Superior temporal gyrus (tissue), 1 donor: ENCODE measurements around the gene C1orf56.

Experiments
- DNase-seq: peaks from one replicate; pipeline ENCODE4 v3.0.0-alpha.2; 2016; ENCODE audit errors: extremely low spot score

The C1orf56 gene

GRCh38 chr1:151047591-151047924 is at the start of gene C1orf56:
C1orf56 (plus strand) TSS chr1:151047751; CDS start chr1:151047848, 97 bp downstream.
- DNase-seq = no peak

- no peak for DNase-seq
These were observed 49.6 kb upstream of the C1orf56 start for GRCh38 chr1:150997949-150998348.

- DNase-seq = peak; percentile 76
These were observed 48.4 kb upstream of the C1orf56 start for GRCh38 chr1:150999051-150999674.

GRCh38 chr1:150999926-151000325 is 47.6 kb upstream of the C1orf56 start:
- DNase-seq = no peak

- no peak for DNase-seq
These were observed 47.1 kb upstream of the C1orf56 start for GRCh38 chr1:151000408-151000807.

GRCh38 chr1:151001602-151002001 is 45.9 kb upstream of the C1orf56 start:
- DNase-seq = no peak

GRCh38 chr1:151002051-151002450 is 45.5 kb upstream of the C1orf56 start:
- no peak for DNase-seq

- no peak for DNase-seq
These were observed 44.9 kb upstream of the C1orf56 start for GRCh38 chr1:151002611-151003010.

GRCh38 chr1:151003180-151003579 is 44.4 kb upstream of the C1orf56 start:
- no peak for DNase-seq

- DNase-seq = peak; percentile 52
These were observed 41.7 kb upstream of the C1orf56 start for GRCh38 chr1:151005729-151006319.

- DNase-seq = peak; percentile 94
These were observed 41.1 kb upstream of the C1orf56 start, which contains the start of gene MINDY1 for GRCh38 chr1:151006327-151007052. MINDY1 (minus strand) TSS chr1:151006902; CDS start chr1:151002617, 4,285 bp downstream.

GRCh38 chr1:151007853-151008243 is 39.7 kb upstream of the C1orf56 start:
- DNase-seq = no peak

- DNase-seq = peak; percentile 98
These were observed 39.0 kb upstream of the C1orf56 start, which contains the start of gene PRUNE1 for GRCh38 chr1:151008244-151009205. PRUNE1 (plus strand) TSS chr1:151008449; CDS start chr1:151008633, 184 bp downstream.

GRCh38 chr1:151009206-151009587 is 38.4 kb upstream of the C1orf56 start:
- no peak for DNase-seq

- peak; percentile 2 for DNase-seq
These were observed 37.7 kb upstream of the C1orf56 start for GRCh38 chr1:151009674-151010345.

GRCh38 chr1:151010346-151010726 is 37.2 kb upstream of the C1orf56 start:
- DNase-seq = peak; percentile 2

- peak; percentile 7 for DNase-seq
These were observed 36.2 kb upstream of the C1orf56 start for GRCh38 chr1:151011154-151011850.

- DNase-seq = no peak
These were observed 34.7 kb upstream of the C1orf56 start for GRCh38 chr1:151012684-151013471.

- peak; percentile 6 for DNase-seq
These were observed 34.0 kb upstream of the C1orf56 start for GRCh38 chr1:151013518-151013917.
